GM20000 (cell line): ENCODE results near the gene ZNF343.

Source experiments
- DNase-seq: peaks from one replicate; pipeline ENCODE4 v3.0.0; 2012; ENCODE audit warnings: low spot score
- TF ChIP-seq, protein P1 (sequence below): IDR thresholded peaks from 2 replicates; pipeline ENCODE4 v1.5.1; 2012; ENCODE audit warnings: mild to moderate bottlenecking, control low read depth; ENCODE audit errors: extremely low read depth, missing control alignments

The ZNF343 gene

GRCh38 chr20:2476742-2477615 is 31.7 kb downstream of the ZNF343 start:
- TF ChIP-seq, protein P1, sequence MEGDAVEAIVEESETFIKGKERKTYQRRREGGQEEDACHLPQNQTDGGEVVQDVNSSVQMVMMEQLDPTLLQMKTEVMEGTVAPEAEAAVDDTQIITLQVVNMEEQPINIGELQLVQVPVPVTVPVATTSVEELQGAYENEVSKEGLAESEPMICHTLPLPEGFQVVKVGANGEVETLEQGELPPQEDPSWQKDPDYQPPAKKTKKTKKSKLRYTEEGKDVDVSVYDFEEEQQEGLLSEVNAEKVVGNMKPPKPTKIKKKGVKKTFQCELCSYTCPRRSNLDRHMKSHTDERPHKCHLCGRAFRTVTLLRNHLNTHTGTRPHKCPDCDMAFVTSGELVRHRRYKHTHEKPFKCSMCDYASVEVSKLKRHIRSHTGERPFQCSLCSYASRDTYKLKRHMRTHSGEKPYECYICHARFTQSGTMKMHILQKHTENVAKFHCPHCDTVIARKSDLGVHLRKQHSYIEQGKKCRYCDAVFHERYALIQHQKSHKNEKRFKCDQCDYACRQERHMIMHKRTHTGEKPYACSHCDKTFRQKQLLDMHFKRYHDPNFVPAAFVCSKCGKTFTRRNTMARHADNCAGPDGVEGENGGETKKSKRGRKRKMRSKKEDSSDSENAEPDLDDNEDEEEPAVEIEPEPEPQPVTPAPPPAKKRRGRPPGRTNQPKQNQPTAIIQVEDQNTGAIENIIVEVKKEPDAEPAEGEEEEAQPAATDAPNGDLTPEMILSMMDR, result peak; percentile 13
- DNase-seq, result no peak

GRCh38 chr20:2475850-2476741 is 32.6 kb downstream of the ZNF343 start:
- DNase-seq, result no peak
- TF ChIP-seq, protein P1, result no peak

GRCh38 chr20:2473516-2473915 is 35.2 kb downstream of the ZNF343 start:
- TF ChIP-seq, protein P1, result no peak
- DNase-seq, result no peak

GRCh38 chr20:2470423-2471193 is 38.1 kb downstream of the ZNF343 start, which contains the start of gene SNRPB:
TSS of gene SNRPB (minus strand) at chr20:2470789. CDS start at chr20:2470690, 99 bp downstream.
- TF ChIP-seq, protein P1, result no peak
- DNase-seq, result peak; percentile 92

DNA sequence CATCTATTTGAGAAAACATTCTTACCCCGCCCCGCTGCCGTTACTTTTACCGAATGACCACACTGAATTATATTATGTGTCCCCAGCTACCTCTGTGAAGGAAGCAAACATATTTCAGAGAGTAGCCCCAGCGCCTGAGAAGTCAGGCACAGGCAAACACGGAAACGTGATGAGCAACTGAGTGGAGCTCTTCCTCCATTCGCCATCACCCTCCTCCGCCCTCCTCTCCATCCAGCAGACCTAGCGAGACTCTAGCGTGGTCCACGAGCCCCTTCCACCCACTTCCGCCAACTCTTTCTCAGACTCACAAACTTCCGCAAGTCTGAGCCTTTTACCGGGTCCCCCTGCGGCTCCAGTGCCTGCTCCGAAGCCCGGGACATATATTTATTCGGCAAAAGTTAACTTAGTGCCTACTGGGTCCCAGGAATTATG is 38.7 kb downstream of the ZNF343 start:
- peak; percentile 70 for DNase-seq
- TF ChIP-seq, protein P1, result no peak

- TF ChIP-seq, protein P1, result no peak
- no peak for DNase-seq
Observed at GRCh38 chr20:2468581-2469407, 39.9 kb downstream of the ZNF343 start.
